Skeletal muscle tissue (tissue), 4 donors: ENCODE data around the gene STN1. TPM values are rescaled to one million over a fixed set of nuclear protein-coding genes. Genes with fewer than 3 reads are reported as not detected.

ENCODE experiments used
- H3K27ac ChIP-seq: one replicate; pipeline ENCODE4 v1.7.0; 2013; ENCODE audit warnings: mild to moderate bottlenecking, low read depth, low read length, inconsistent platforms
- H3K27me3 ChIP-seq, 3 donors: one replicate each; pipeline ENCODE4 v1.7.0; 2013; ENCODE audit warnings: low read length in 3 of 3; ENCODE audit not compliant: control insufficient read depth in 3 of 3, insufficient read depth in 3 of 3
- H3K36me3 ChIP-seq, 3 donors: one replicate each; pipeline ENCODE4 v1.7.0; 2013; ENCODE audit warnings: low read length in 3 of 3; ENCODE audit not compliant: control insufficient read depth in 3 of 3, insufficient read depth in 3 of 3
- H3K4me1 ChIP-seq, 3 donors: one replicate each; pipeline ENCODE4 v1.7.0; 2013; ENCODE audit warnings: low read length in 3 of 3, mild to moderate bottlenecking in 3 of 3; ENCODE audit not compliant: control insufficient read depth in 3 of 3, insufficient read depth in 3 of 3
- H3K4me3 ChIP-seq, 3 donors: one replicate each; pipeline ENCODE4 v1.7.0; 2013; ENCODE audit warnings: low read length in 3 of 3
- H3K9ac ChIP-seq, 3 donors: one replicate each; pipeline ENCODE4 v1.7.0; 2013; ENCODE audit warnings: low read length in 3 of 3, mild to moderate bottlenecking in 3 of 3, moderate library complexity in 2 of 3, low read depth in 1 of 3
- H3K9me3 ChIP-seq, 3 donors: one replicate each; pipeline ENCODE4 v1.7.0; 2013; ENCODE audit warnings: low read length in 3 of 3; ENCODE audit not compliant: control insufficient read depth in 3 of 3
- total RNA-seq: library from RNA; depleted of rRNA; stranded (reverse); fragments of >200 nt; gene quantifications from one replicate; pipeline ENCODE4 v1.2.3, GENCODE V29; 2014
- donor health status: Osteomylitis.

STN1 gene
- total RNA-seq, 1 donor from 2014 or later = 20.9 TPM

- no peak overlapping the region for H3K27ac ChIP-seq
- peaks cover 7 to 25% (median 22%) of the 10 kb centered on the region in 3 donors for H3K4me1 ChIP-seq
- peaks cover 11 to 31% (median 26%) of the 10 kb centered on the region in 3 donors for H3K36me3 ChIP-seq
- H3K9ac ChIP-seq = no peak overlapping the region
- H3K27me3 ChIP-seq = no peaks in the 10 kb centered on the region
- H3K9me3 ChIP-seq = no peaks in the 10 kb centered on the region
- no peak overlapping the region for H3K4me3 ChIP-seq
Measured at GRCh38 chr10:103876155-103876554, 41.8 kb downstream of the STN1 start.

GRCh38 chr10:103874730-103875129 lies 43.3 kb downstream of the STN1 start:
- H3K27ac ChIP-seq = no peak overlapping the region

DNA sequence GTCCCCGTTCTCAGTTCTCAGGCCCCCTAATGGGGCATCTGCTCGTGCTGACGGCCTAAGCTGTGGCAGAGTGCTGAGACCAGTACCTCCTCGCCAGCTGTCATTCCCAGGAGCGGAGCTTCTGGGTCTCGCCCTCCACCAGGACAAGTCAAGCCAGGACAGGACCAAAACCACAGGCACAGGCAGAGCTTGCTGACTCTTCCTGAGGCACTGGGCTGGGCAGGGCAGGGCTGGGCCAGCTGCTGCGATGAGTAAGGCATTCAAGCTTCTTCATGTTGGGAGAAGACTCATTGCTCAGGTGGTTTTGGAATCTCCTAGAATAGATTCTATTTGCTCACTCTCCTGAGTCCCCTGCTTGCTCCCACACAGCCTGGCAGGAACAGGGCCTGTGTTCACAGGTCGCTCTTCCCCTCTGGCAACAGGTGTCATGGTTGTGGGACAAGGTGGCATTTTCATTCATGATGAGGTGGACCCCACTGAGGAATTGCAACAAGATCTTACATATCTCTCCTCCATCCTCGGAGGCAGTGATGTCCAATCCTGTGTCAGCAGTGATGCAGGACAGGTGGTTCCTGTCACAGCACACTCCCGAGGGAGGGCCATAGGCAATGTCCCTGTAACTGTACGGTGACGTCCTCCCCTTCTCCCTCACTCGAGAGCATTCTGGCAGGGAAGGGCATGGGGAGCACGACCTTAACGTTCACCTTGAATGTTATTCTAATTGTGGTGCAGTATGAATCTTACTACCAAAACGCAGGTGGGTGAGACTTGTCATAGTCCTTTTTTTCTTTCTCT lies 45.6 kb downstream of the STN1 start:
- H3K4me3 ChIP-seq = no peak overlapping the region
- no peaks in the 10 kb centered on the region for H3K27me3 ChIP-seq
- peak overlapping the region in 1 of 3 donors; percentile 1 for H3K9ac ChIP-seq
- no peak overlapping the region for H3K27ac ChIP-seq
- no peaks in the 10 kb centered on the region for H3K9me3 ChIP-seq
- H3K36me3 ChIP-seq = peaks cover 0 to 6% (median 2%) of the 10 kb centered on the region in 3 donors
- H3K4me1 ChIP-seq = peaks cover 0 to 8% (median 0%) of the 10 kb centered on the region in 3 donors

More at GRCh38 chr10:103874730-103875129, 43.3 kb downstream of the STN1 start:
- Histone ChIP-seq H3K27me3 (no peaks in the 10 kb centered on the region), H3K36me3 (peaks cover 8 to 18% (median 17%) of the 10 kb centered on the region in 3 donors), H3K4me1 (peaks cover 0 to 14% (median 13%) of the 10 kb centered on the region in 3 donors), H3K4me3 (no peak overlapping the region), H3K9me3 (no peaks in the 10 kb centered on the region), H3K9ac (no peak overlapping the region)

GRCh38 chr10:103871006-103871405 lies 47.0 kb downstream of the STN1 start:
- no peak overlapping the region for H3K4me3 ChIP-seq
- no peak overlapping the region for H3K27ac ChIP-seq
- peaks cover 0 to 8% (median 0%) of the 10 kb centered on the region in 3 donors for H3K4me1 ChIP-seq
- H3K9ac ChIP-seq = no peak overlapping the region
- H3K36me3 ChIP-seq = peaks cover 0 to 4% (median 2%) of the 10 kb centered on the region in 3 donors
- no peaks in the 10 kb centered on the region for H3K9me3 ChIP-seq
- no peaks in the 10 kb centered on the region for H3K27me3 ChIP-seq

GRCh38 chr10:103870516-103870915 lies 47.5 kb downstream of the STN1 start:
- no peak overlapping the region for H3K9ac ChIP-seq
- H3K27ac ChIP-seq = no peak overlapping the region
- peaks cover 0 to 4% (median 2%) of the 10 kb centered on the region in 3 donors for H3K36me3 ChIP-seq
- H3K27me3 ChIP-seq = no peaks in the 10 kb centered on the region
- H3K4me3 ChIP-seq = no peak overlapping the region
- H3K4me1 ChIP-seq = peaks cover 0 to 8% (median 0%) of the 10 kb centered on the region in 3 donors
- no peaks in the 10 kb centered on the region for H3K9me3 ChIP-seq

DNA sequence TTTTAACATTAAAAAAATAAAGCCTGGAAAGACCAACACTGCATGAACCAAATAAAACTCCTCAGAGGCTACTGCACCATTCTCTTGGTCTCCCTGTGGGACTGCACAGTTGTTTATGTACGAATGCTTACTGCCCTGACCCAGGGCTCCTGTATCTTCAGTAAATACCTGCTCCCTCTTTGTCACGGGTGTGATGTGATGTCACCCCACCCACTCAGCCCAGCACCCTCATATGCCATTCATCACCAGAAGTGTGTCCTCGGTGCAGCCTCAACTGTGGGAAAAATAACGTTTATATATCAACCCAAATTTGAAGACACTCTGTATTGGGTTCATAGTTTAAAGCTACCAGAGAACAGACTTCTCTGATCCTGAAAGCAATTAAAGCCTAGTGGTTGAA lies 48.6 kb downstream of the STN1 start:
- Histone ChIP-seq H3K27ac (no peak overlapping the region), H3K9me3 (peaks cover 0 to 3% (median 0%) of the 10 kb centered on the region in 3 donors), H3K4me1 (peaks cover 0 to 8% (median 0%) of the 10 kb centered on the region in 3 donors), H3K4me3 (no peak overlapping the region), H3K36me3 (peaks cover 0 to 4% (median 2%) of the 10 kb centered on the region in 3 donors), H3K9ac (no peak overlapping the region), H3K27me3 (no peaks in the 10 kb centered on the region)

GRCh38 chr10:103868200-103868599 lies 49.8 kb downstream of the STN1 start:
- H3K27ac ChIP-seq = no peak overlapping the region
- H3K36me3 ChIP-seq = peaks cover 0 to 2% (median 2%) of the 10 kb centered on the region in 3 donors
- H3K27me3 ChIP-seq = no peaks in the 10 kb centered on the region
- peaks cover 0 to 8% (median 0%) of the 10 kb centered on the region in 3 donors for H3K4me1 ChIP-seq
- H3K4me3 ChIP-seq = no peak overlapping the region
- H3K9me3 ChIP-seq = peaks cover 0 to 3% (median 0%) of the 10 kb centered on the region in 3 donors
- H3K9ac ChIP-seq = no peak overlapping the region

DNA sequence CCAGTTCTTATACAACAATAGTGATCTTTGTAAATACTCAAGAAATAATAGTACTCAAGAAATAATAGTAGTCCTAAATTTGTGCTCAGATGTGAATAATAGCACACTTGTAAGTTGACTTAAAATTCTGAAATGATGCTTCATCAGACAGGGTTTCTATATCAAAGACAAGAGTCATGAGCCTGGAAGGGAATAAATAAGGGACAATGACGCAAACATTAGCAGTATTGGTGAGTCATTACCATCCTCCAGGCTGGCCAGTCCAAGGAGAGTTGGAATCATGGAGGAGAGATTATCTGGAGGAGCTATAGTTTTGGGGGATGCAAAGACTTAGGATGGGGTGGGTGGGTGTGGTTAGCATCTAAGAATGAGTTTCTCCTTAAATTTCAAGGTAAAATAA lies 56.5 kb downstream of the STN1 start:
- H3K9me3 ChIP-seq = peaks cover 0 to 3% (median 0%) of the 10 kb centered on the region in 3 donors
- no peaks in the 10 kb centered on the region for H3K36me3 ChIP-seq
- no peak overlapping the region for H3K4me3 ChIP-seq
- H3K27me3 ChIP-seq = no peaks in the 10 kb centered on the region
- peaks cover 4 to 8% (median 6%) of the 10 kb centered on the region in 3 donors for H3K4me1 ChIP-seq
- H3K9ac ChIP-seq = no peak overlapping the region
- H3K27ac ChIP-seq = no peak overlapping the region

- peak overlapping the region in 2 of 3 donors; percentile 25 to 36 for H3K9ac ChIP-seq
- H3K4me1 ChIP-seq = peaks cover 13 to 16% (median 14%) of the 10 kb centered on the region in 3 donors
- no peak overlapping the region for H3K27ac ChIP-seq
- H3K9me3 ChIP-seq = no peaks in the 10 kb centered on the region
- H3K36me3 ChIP-seq = no peaks in the 10 kb centered on the region
- H3K27me3 ChIP-seq = no peaks in the 10 kb centered on the region
- H3K4me3 ChIP-seq = no peak overlapping the region
Measured at GRCh38 chr10:103859161-103860086, 58.6 kb downstream of the STN1 start.
